GM12891 (cell line): ENCODE measurements around the gene PPP2R1B.

ENCODE experiments used
- DNase-seq: peaks from one replicate; pipeline ENCODE4 v3.0.0; 2011; ENCODE audit warnings: low spot score; ENCODE audit not compliant: insufficient read length
- FAIRE-seq: peaks from 2 replicates; lab custom pipeline; 2011; peaks lifted over from hg19 to GRCh38; lab: Jason Lieb, UNC
- PAX5 ChIP-seq: IDR thresholded peaks from 2 replicates; pipeline ENCODE4 v1.6.1; 2011; ENCODE audit warnings: low read length, moderate library complexity, mild to moderate bottlenecking; ENCODE audit not compliant: insufficient read depth, severe bottlenecking
- POLR2A ChIP-seq: IDR thresholded peaks from 2 replicates; pipeline ENCODE4 v1.6.1; 2011; ENCODE audit warnings: low read depth, low read length, control low read depth
- POLR2AphosphoS5 ChIP-seq: IDR thresholded peaks from 2 replicates; pipeline ENCODE4 v1.6.1; 2011; ENCODE audit warnings: low read depth, low read length, control low read depth
- POU2F2 ChIP-seq: IDR thresholded peaks from 2 replicates; pipeline ENCODE4 v1.6.1; 2011; ENCODE audit warnings: low read depth, mild to moderate bottlenecking, control low read depth, low read length, moderate library complexity
- SPI1 ChIP-seq: IDR thresholded peaks from 2 replicates; pipeline ENCODE4 v1.6.1; 2011; ENCODE audit warnings: low read depth, low read length, control low read depth
- TAF1 ChIP-seq: IDR thresholded peaks from 2 replicates; pipeline ENCODE4 v1.6.1; 2011; ENCODE audit warnings: low read depth, low read length, control low read depth

PPP2R1B gene

GRCh38 chr11:111765320-111765983 lies 737 bp downstream of the PPP2R1B start:
- DNase-seq (peak; percentile 32), FAIRE-seq (peak; percentile 31)
- TF ChIP-seq SPI1 (no peak), POLR2AphosphoS5 (no peak), TAF1 (no peak), POU2F2 (no peak), POLR2A (no peak), PAX5 (no peak)

- FAIRE-seq: peak; percentile 67
- TF ChIP-seq POLR2AphosphoS5 (no peak), POLR2A (no peak), SPI1 (no peak), POU2F2 (no peak), PAX5 (no peak), TAF1 (no peak)
- no peak for DNase-seq
Measured at GRCh38 chr11:111764621-111765020, 1.6 kb downstream of the PPP2R1B start.

GRCh38 chr11:111762981-111763643 lies 3.1 kb downstream of the PPP2R1B start:
- TF ChIP-seq POLR2A: no peak
- no peak for TF ChIP-seq PAX5
- TF ChIP-seq TAF1: no peak
- TF ChIP-seq SPI1: no peak
- TF ChIP-seq POU2F2: no peak
- TF ChIP-seq POLR2AphosphoS5: no peak
- FAIRE-seq: peak; percentile 9
- DNase-seq: no peak

GRCh38 chr11:111762526-111762925 lies 3.7 kb downstream of the PPP2R1B start:
- no peak for FAIRE-seq
- TF ChIP-seq POLR2A: no peak
- no peak for TF ChIP-seq TAF1
- no peak for TF ChIP-seq POLR2AphosphoS5
- TF ChIP-seq POU2F2: no peak
- no peak for TF ChIP-seq SPI1
- TF ChIP-seq PAX5: no peak

GRCh38 chr11:111761036-111761435 lies 5.2 kb downstream of the PPP2R1B start:
- DNase-seq (no peak), FAIRE-seq (no peak)
- TF ChIP-seq POU2F2 (no peak), POLR2A (no peak), TAF1 (no peak), SPI1 (no peak), POLR2AphosphoS5 (no peak), PAX5 (no peak)

More at GRCh38 chr11:111762526-111762925, 3.7 kb downstream of the PPP2R1B start:
- no peak for DNase-seq

- TF ChIP-seq SPI1 (no peak), POLR2AphosphoS5 (no peak)
- no peak for FAIRE-seq
- no peak for DNase-seq
Measured at GRCh38 chr11:111759778-111760407, 6.3 kb downstream of the PPP2R1B start.

- FAIRE-seq (no peak), DNase-seq (no peak)
- TF ChIP-seq TAF1 (no peak), PAX5 (no peak), SPI1 (no peak), POU2F2 (no peak), POLR2A (no peak), POLR2AphosphoS5 (no peak)
Measured at GRCh38 chr11:111759376-111759775, 6.8 kb downstream of the PPP2R1B start.

- DNase-seq: no peak
- no peak for FAIRE-seq
- no peak for TF ChIP-seq PAX5
- no peak for TF ChIP-seq SPI1
- TF ChIP-seq POLR2AphosphoS5: no peak
- TF ChIP-seq POU2F2: no peak
- no peak for TF ChIP-seq TAF1
- no peak for TF ChIP-seq POLR2A
Measured at GRCh38 chr11:111756097-111756496, 10.1 kb downstream of the PPP2R1B start.

GRCh38 chr11:111749646-111750045 lies 16.5 kb downstream of the PPP2R1B start:
- DNase-seq (no peak), FAIRE-seq (no peak)
- TF ChIP-seq PAX5 (no peak), POLR2AphosphoS5 (no peak), POU2F2 (no peak)

GRCh38 chr11:111748035-111748804 lies 18.0 kb downstream of the PPP2R1B start:
- FAIRE-seq (no peak), DNase-seq (no peak)
- TF ChIP-seq POU2F2 (no peak), TAF1 (no peak), POLR2A (no peak), SPI1 (no peak), POLR2AphosphoS5 (no peak), PAX5 (no peak)
